Jurkat, Clone E6-1 (cell line): Measurements from ENCODE around the gene GOPC.

ENCODE experiments used
- DNase-seq: peaks from one replicate; pipeline ENCODE4 v3.0.0-alpha.2; 2011; ENCODE audit warnings: low read depth, low spot score
- H3K4me3 ChIP-seq: 2 replicates; pipeline ENCODE4 v1.5.1; 2011; ENCODE audit warnings: mild to moderate bottlenecking, low read length, control low read depth, moderate library complexity

GOPC gene

GRCh38 chr6:117600008-117600743 lies 2.1 kb downstream of the GOPC start:
- H3K4me3 ChIP-seq, result no peak overlapping the region
- no peak for DNase-seq

GRCh38 chr6:117597755-117598154 lies 4.6 kb downstream of the GOPC start:
- DNase-seq, result no peak
- no peak overlapping the region for H3K4me3 ChIP-seq

GRCh38 chr6:117595099-117595923 lies 7.0 kb downstream of the GOPC start:
- no peak overlapping the region for H3K4me3 ChIP-seq
- no peak for DNase-seq

GRCh38 chr6:117592983-117593759 lies 9.1 kb downstream of the GOPC start:
- DNase-seq, result no peak

GRCh38 chr6:117591405-117591804 lies 10.9 kb downstream of the GOPC start:
- H3K4me3 ChIP-seq, result no peak overlapping the region
- no peak for DNase-seq

More at GRCh38 chr6:117592983-117593759, 9.1 kb downstream of the GOPC start:
- H3K4me3 ChIP-seq, result no peak overlapping the region

- no peak for DNase-seq
Measured at GRCh38 chr6:117590447-117590846, 11.9 kb downstream of the GOPC start.

GRCh38 chr6:117585647-117586046 lies 16.7 kb downstream of the GOPC start:
- DNase-seq, result no peak
- no peak overlapping the region for H3K4me3 ChIP-seq

More at GRCh38 chr6:117590447-117590846, 11.9 kb downstream of the GOPC start:
- H3K4me3 ChIP-seq, result no peak overlapping the region

- no peak for DNase-seq
- H3K4me3 ChIP-seq, result no peak overlapping the region
Measured at GRCh38 chr6:117574198-117574597, 28.1 kb downstream of the GOPC start.

GRCh38 chr6:117573006-117573680 lies 29.2 kb downstream of the GOPC start:
- no peak for DNase-seq
- H3K4me3 ChIP-seq, result no peak overlapping the region

- H3K4me3 ChIP-seq, result no peak overlapping the region
- DNase-seq, result no peak
Measured at GRCh38 chr6:117568831-117569410, 33.4 kb downstream of the GOPC start.

GRCh38 chr6:117568247-117568646 lies 34.1 kb downstream of the GOPC start:
- no peak overlapping the region for H3K4me3 ChIP-seq
- DNase-seq, result no peak

GRCh38 chr6:117564681-117565080 lies 37.6 kb downstream of the GOPC start:
- H3K4me3 ChIP-seq, result no peak overlapping the region
- DNase-seq, result no peak

- H3K4me3 ChIP-seq, result no peak overlapping the region
- DNase-seq, result no peak
Measured at GRCh38 chr6:117561128-117561527, 41.2 kb downstream of the GOPC start.

GRCh38 chr6:117559299-117559698 lies 43.0 kb downstream of the GOPC start:
- DNase-seq, result no peak
- no peak overlapping the region for H3K4me3 ChIP-seq

- no peak for DNase-seq
- no peak overlapping the region for H3K4me3 ChIP-seq
Measured at GRCh38 chr6:117558818-117559217, 43.5 kb downstream of the GOPC start.

- DNase-seq, result no peak
- H3K4me3 ChIP-seq, result no peak overlapping the region
Measured at GRCh38 chr6:117557951-117558350, 44.4 kb downstream of the GOPC start.

GRCh38 chr6:117555882-117556498 lies 46.3 kb downstream of the GOPC start:
- no peak overlapping the region for H3K4me3 ChIP-seq
- DNase-seq, result no peak

- H3K4me3 ChIP-seq, result no peak overlapping the region
- no peak for DNase-seq
Measured at GRCh38 chr6:117555262-117555849, 47.0 kb downstream of the GOPC start.
